ENCODE data around the gene SORBS1.

- no peak for TF ChIP-seq CTCF (IDR thresholded peaks at IDR 0.05)
- no peak for TF ChIP-seq EZH2 (IDR thresholded peaks at IDR 0.05)
- no peak for TF ChIP-seq EZH2phosphoT487 (IDR thresholded peaks at IDR 0.05)
These were observed 229.5 kb downstream of the SORBS1 start for GRCh38 chr10:95331596-95332130.

Measured in neural progenitor cell (in vitro differentiated cells).